ENCODE measurements around the gene USP28.

- TF ChIP-seq POLR2AphosphoS5 (IDR thresholded peaks at IDR 0.05) (no peak), CTCF (IDR thresholded peaks at IDR 0.05) (no peak), POLR2A (IDR thresholded peaks at IDR 0.05) (no peak), EP300 (IDR thresholded peaks at IDR 0.05) (no peak)
Measured at GRCh38 chr11:113802621-113803020, 72.8 kb downstream of the USP28 start.
